ENCODE results near the gene SLC30A1. TPM values are rescaled to one million over a fixed set of nuclear protein-coding genes. Genes with fewer than 3 reads are reported as not detected.

Gene SLC30A1
- total and polyA plus RNA-seq, 5 donors from 2014 or later = 1.8 to 8.1 (median 3.7) TPM

DNA sequence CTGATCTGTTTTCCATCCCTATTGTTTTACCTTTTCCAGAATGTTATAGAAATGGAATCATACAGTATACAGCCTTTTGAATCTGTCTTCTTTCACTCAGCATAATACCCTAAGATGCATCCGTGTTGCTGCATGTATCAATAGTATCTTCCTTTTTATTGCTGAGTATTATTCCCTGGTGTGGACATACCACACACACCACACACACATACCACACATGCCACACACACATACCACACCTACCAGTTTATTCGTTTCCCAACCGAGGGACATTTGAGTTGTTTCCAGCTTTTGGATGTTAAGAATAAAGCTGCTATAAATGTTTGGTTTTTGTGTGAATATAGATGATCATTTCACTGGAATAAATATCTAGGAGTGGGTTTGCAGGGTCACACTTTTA is 22.2 kb upstream of the SLC30A1 start:
- Histone ChIP-seq H3K4me3 (ENCODE audit: low read depth, low read length) (no peak overlapping the region), H3K4me1 (ENCODE audit: control insufficient read depth, insufficient read depth, low read length, poor library complexity, severe bottlenecking) (no peaks in the 10 kb centered on the region), H3K27me3 (ENCODE audit: control insufficient read depth, insufficient read depth, low read length) (peaks cover 2% of the 10 kb centered on the region), H3K27ac (ENCODE audit: insufficient read depth, low read length, poor library complexity, severe bottlenecking) (no peak overlapping the region), H3K36me3 (ENCODE audit: control insufficient read depth, insufficient read depth, low read length) (no peaks in the 10 kb centered on the region), H3K9me3 (ENCODE audit: control insufficient read depth in 2 of 2, low read length in 2 of 2) (no peaks in the 10 kb centered on the region)
- Mint-ChIP-seq H3K9me3 (peaks cover 0 to 1% (median 0%) of the 10 kb centered on the region in 7 donors), H3K27me3 (peaks cover 19% of the 10 kb centered on the region), H3K27ac (no peak overlapping the region), H3K36me3 (no peaks in the 10 kb centered on the region), H3K4me3 (no peak overlapping the region), H3K4me1 (peaks cover 0 to 12% (median 4%) of the 10 kb centered on the region in 4 donors)
- DNase-seq = no peak
- no peak for ATAC-seq (ENCODE audit: low read depth in 2 of 2)

DNA sequence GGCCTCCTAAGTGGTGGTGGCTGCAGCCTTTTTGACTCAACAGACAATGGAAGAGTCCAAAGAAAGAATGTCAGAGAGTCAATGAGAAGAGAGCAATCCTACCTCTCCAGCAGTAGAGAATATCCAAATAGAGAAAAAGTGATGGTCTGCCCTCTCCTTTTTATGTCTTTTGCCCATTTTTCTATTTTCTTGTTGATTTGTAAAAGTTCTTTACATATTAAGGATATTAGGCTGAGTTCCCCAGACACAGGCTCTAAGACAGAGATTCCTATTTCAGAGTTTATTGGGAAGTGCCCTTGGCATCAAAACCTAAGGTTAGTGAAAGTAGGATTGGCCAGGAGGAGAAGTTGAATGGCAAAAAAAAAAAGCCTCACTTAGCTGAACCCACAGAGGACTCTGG is 20.3 kb upstream of the SLC30A1 start:
- DNase-seq (no peak), ATAC-seq (ENCODE audit: low read depth in 2 of 2) (no peak)
- Histone ChIP-seq H3K9me3 (ENCODE audit: control insufficient read depth in 2 of 2, low read length in 2 of 2) (no peaks in the 10 kb centered on the region), H3K4me1 (ENCODE audit: control insufficient read depth, insufficient read depth, low read length, poor library complexity, severe bottlenecking) (no peaks in the 10 kb centered on the region), H3K27me3 (ENCODE audit: control insufficient read depth, insufficient read depth, low read length) (peaks cover 2% of the 10 kb centered on the region), H3K27ac (ENCODE audit: insufficient read depth, low read length, poor library complexity, severe bottlenecking) (no peak overlapping the region), H3K4me3 (ENCODE audit: low read depth, low read length) (no peak overlapping the region), H3K36me3 (ENCODE audit: control insufficient read depth, insufficient read depth, low read length) (no peaks in the 10 kb centered on the region)
- no peak overlapping the region for H3K4me3 Mint-ChIP-seq
- peaks cover 14% of the 10 kb centered on the region for H3K27me3 Mint-ChIP-seq
- no peaks in the 10 kb centered on the region for H3K36me3 Mint-ChIP-seq
- peaks cover 0 to 1% (median 0%) of the 10 kb centered on the region in 7 donors for H3K9me3 Mint-ChIP-seq
- H3K4me1 Mint-ChIP-seq = no peaks in the 10 kb centered on the region
- H3K27ac Mint-ChIP-seq = no peak overlapping the region

- no peaks in the 10 kb centered on the region for H3K4me1 Mint-ChIP-seq
- ATAC-seq (ENCODE audit: low read depth in 2 of 2) (no peak), DNase-seq (no peak)
- H3K27me3 Mint-ChIP-seq = peaks cover 14% of the 10 kb centered on the region
- H3K36me3 ChIP-seq (ENCODE audit: control insufficient read depth, insufficient read depth, low read length) = no peaks in the 10 kb centered on the region
- H3K27me3 ChIP-seq (ENCODE audit: control insufficient read depth, insufficient read depth, low read length) = peaks cover 2% of the 10 kb centered on the region
- H3K4me3 Mint-ChIP-seq = no peak overlapping the region
- H3K9me3 Mint-ChIP-seq = peaks cover 0 to 1% (median 0%) of the 10 kb centered on the region in 7 donors
- H3K27ac ChIP-seq (ENCODE audit: insufficient read depth, low read length, poor library complexity, severe bottlenecking) = no peak overlapping the region
- H3K4me3 ChIP-seq (ENCODE audit: low read depth, low read length) = no peak overlapping the region
- H3K36me3 Mint-ChIP-seq = no peaks in the 10 kb centered on the region
- H3K9me3 ChIP-seq (ENCODE audit: control insufficient read depth in 2 of 2, low read length in 2 of 2) = no peaks in the 10 kb centered on the region
- H3K27ac Mint-ChIP-seq = no peak overlapping the region
- no peaks in the 10 kb centered on the region for H3K4me1 ChIP-seq (ENCODE audit: control insufficient read depth, insufficient read depth, low read length, poor library complexity, severe bottlenecking)
These were observed 19.6 kb upstream of the SLC30A1 start for GRCh38 chr1:211598514-211598913.

- ATAC-seq (ENCODE audit: low read depth in 2 of 2) = no peak
- no peaks in the 10 kb centered on the region for H3K4me1 Mint-ChIP-seq
These were observed 17.6 kb upstream of the SLC30A1 start for GRCh38 chr1:211596418-211597181.

GRCh38 chr1:211595419-211595818 is 16.5 kb upstream of the SLC30A1 start:
- peaks cover 0 to 2% (median 0%) of the 10 kb centered on the region in 7 donors for H3K9me3 Mint-ChIP-seq
- H3K4me1 Mint-ChIP-seq = no peaks in the 10 kb centered on the region

More at GRCh38 chr1:211596418-211597181, 17.6 kb upstream of the SLC30A1 start:
- Histone ChIP-seq H3K27ac (ENCODE audit: insufficient read depth, low read length, poor library complexity, severe bottlenecking) (no peak overlapping the region), H3K27me3 (ENCODE audit: control insufficient read depth, insufficient read depth, low read length) (peaks cover 2% of the 10 kb centered on the region), H3K4me3 (ENCODE audit: low read depth, low read length) (no peak overlapping the region), H3K4me1 (ENCODE audit: control insufficient read depth, insufficient read depth, low read length, poor library complexity, severe bottlenecking) (no peaks in the 10 kb centered on the region), H3K9me3 (ENCODE audit: control insufficient read depth in 2 of 2, low read length in 2 of 2) (no peaks in the 10 kb centered on the region), H3K36me3 (ENCODE audit: control insufficient read depth, insufficient read depth, low read length) (no peaks in the 10 kb centered on the region)
- DNase-seq = no peak
- H3K9me3 Mint-ChIP-seq = peaks cover 0 to 1% (median 0%) of the 10 kb centered on the region in 7 donors
- H3K36me3 Mint-ChIP-seq = no peaks in the 10 kb centered on the region
- peak overlapping the region in 1 of 3 donors; percentile 24 for H3K27ac Mint-ChIP-seq
- H3K4me3 Mint-ChIP-seq = no peak overlapping the region
- peaks cover 14% of the 10 kb centered on the region for H3K27me3 Mint-ChIP-seq

DNA sequence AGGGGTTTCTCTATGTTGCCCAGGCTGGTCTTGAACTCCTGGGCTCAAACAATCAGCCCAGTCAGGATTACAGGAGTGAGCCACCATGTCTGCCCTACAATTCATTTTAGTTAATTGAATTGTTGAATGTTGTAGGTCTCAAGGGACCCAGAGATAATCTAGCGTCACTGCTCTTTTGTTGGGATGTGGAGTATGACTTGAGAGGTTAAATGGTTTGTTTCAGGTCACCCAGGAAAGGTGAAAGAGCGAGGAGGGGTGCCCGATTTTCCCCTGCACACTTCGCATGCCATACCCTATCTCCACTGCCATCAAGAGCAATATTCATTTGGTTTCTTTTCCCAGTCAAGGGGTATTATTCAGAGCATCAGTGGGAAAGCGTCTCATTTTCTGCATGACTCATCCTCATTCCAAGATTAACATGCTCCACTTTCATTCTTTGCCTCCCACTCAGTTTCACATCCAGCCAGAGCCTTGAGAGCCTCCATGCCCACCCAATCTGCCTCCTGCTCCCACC is 13.1 kb upstream of the SLC30A1 start:
- Mint-ChIP-seq H3K4me3 (no peak overlapping the region), H3K9me3 (peaks cover 0 to 2% (median 0%) of the 10 kb centered on the region in 7 donors), H3K36me3 (no peaks in the 10 kb centered on the region), H3K27me3 (peaks cover 14% of the 10 kb centered on the region), H3K27ac (peak overlapping the region in 1 of 3 donors; percentile 65), H3K4me1 (no peaks in the 10 kb centered on the region)
- Histone ChIP-seq H3K4me1 (ENCODE audit: control insufficient read depth, insufficient read depth, low read length, poor library complexity, severe bottlenecking) (no peaks in the 10 kb centered on the region), H3K27me3 (ENCODE audit: control insufficient read depth, insufficient read depth, low read length) (peaks cover 4% of the 10 kb centered on the region), H3K36me3 (ENCODE audit: control insufficient read depth, insufficient read depth, low read length) (no peaks in the 10 kb centered on the region), H3K4me3 (ENCODE audit: low read depth, low read length) (no peak overlapping the region), H3K27ac (ENCODE audit: insufficient read depth, low read length, poor library complexity, severe bottlenecking) (no peak overlapping the region), H3K9me3 (ENCODE audit: control insufficient read depth in 2 of 2, low read length in 2 of 2) (no peaks in the 10 kb centered on the region)
- ATAC-seq (ENCODE audit: low read depth in 2 of 2) (no peak), DNase-seq (no peak)

More at GRCh38 chr1:211595419-211595818, 16.5 kb upstream of the SLC30A1 start:
- Mint-ChIP-seq H3K4me3 (no peak overlapping the region), H3K27me3 (peaks cover 16% of the 10 kb centered on the region), H3K36me3 (no peaks in the 10 kb centered on the region), H3K27ac (no peak overlapping the region)
- DNase-seq (no peak), ATAC-seq (ENCODE audit: low read depth in 2 of 2) (no peak)
- no peaks in the 10 kb centered on the region for H3K36me3 ChIP-seq (ENCODE audit: control insufficient read depth, insufficient read depth, low read length)
- H3K4me1 ChIP-seq (ENCODE audit: control insufficient read depth, insufficient read depth, low read length, poor library complexity, severe bottlenecking) = no peaks in the 10 kb centered on the region
- H3K27me3 ChIP-seq (ENCODE audit: control insufficient read depth, insufficient read depth, low read length) = peaks cover 4% of the 10 kb centered on the region
- no peak overlapping the region for H3K4me3 ChIP-seq (ENCODE audit: low read depth, low read length)
- no peaks in the 10 kb centered on the region for H3K9me3 ChIP-seq (ENCODE audit: control insufficient read depth in 2 of 2, low read length in 2 of 2)
- no peak overlapping the region for H3K27ac ChIP-seq (ENCODE audit: insufficient read depth, low read length, poor library complexity, severe bottlenecking)

GRCh38 chr1:211589782-211590721 is 11.1 kb upstream of the SLC30A1 start:
- Histone ChIP-seq H3K4me3 (ENCODE audit: low read depth, low read length) (no peak overlapping the region), H3K9me3 (ENCODE audit: control insufficient read depth in 2 of 2, low read length in 2 of 2) (no peaks in the 10 kb centered on the region), H3K27me3 (ENCODE audit: control insufficient read depth, insufficient read depth, low read length) (peaks cover 4% of the 10 kb centered on the region), H3K27ac (ENCODE audit: insufficient read depth, low read length, poor library complexity, severe bottlenecking) (no peak overlapping the region), H3K4me1 (ENCODE audit: control insufficient read depth, insufficient read depth, low read length, poor library complexity, severe bottlenecking) (no peaks in the 10 kb centered on the region), H3K36me3 (ENCODE audit: control insufficient read depth, insufficient read depth, low read length) (no peaks in the 10 kb centered on the region)
- ATAC-seq (ENCODE audit: low read depth in 2 of 2) = no peak
- H3K4me1 Mint-ChIP-seq = no peaks in the 10 kb centered on the region
- H3K36me3 Mint-ChIP-seq = no peaks in the 10 kb centered on the region
- peak overlapping the region in 1 of 3 donors; percentile 45 for H3K27ac Mint-ChIP-seq
- H3K4me3 Mint-ChIP-seq = peak overlapping the region in 1 of 4 donors; percentile 57
- no peak for DNase-seq
- H3K27me3 Mint-ChIP-seq = peaks cover 14% of the 10 kb centered on the region
- peaks cover 0 to 2% (median 0%) of the 10 kb centered on the region in 7 donors for H3K9me3 Mint-ChIP-seq

All from CD4-positive, CD25-positive, alpha-beta regulatory T cell (primary cell).